Measurements from ENCODE around the gene SYAP1. TPM values are rescaled to one million over a fixed set of nuclear protein-coding genes. Genes with fewer than 3 reads are reported as not detected.

Gene SYAP1
- total RNA-seq, 4 donors from 2014 or later: 25.4 to 39.1 (median 30.4) TPM

DNA sequence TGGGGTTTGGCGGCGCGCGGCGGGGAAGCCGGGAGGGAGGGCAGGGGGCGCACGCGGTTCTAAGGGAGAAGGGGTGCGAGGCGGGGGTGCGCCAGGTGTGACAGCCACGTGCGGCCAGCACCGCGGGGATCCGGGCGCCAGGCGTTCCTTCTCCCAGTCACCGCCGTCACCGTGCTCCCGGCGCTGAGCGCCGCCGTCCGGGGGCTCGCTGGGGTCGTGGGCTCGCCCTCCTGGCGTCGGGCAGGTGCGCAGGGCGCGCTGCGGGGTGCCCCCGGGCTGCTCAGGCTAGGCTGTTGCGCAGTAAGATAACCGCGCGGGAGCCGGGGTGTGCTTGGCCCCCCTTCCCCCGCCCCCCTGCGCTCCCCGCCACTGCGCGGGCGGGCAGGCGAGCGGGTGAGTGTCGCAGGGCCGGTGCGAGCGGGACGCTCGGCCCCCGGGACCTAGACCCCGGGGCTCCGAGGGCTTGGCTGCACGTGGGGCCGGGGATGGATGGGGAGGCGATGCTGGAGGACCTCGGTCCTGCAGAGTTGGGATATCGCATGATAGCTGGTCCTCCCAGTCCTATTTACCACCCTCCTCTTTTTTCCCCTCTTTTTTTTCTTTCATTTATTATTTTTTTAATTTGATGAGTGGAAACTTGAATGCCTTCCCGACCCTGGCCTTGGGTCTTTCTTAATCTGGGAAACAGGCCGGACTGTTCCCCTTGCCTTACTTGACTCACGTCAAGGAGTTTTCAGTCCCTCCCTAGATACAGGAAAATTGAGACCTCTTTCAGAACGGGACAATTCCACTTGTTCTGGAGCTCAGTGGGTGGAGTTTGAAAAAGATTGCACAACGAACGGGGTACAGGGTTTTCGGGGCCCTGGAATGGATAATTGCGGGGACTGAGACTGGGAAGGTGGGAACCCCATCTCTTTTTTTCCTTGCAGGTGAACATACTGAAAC lies 67.7 kb downstream of the SYAP1 start:
- Histone ChIP-seq H3K9me3 (no peaks in the 10 kb centered on the region), H3K4me3 (peak overlapping the region; percentile 77 to 90), H3K36me3 (no peaks in the 10 kb centered on the region), H3K27ac (peak overlapping the region; percentile 92 to 96 (median 95)), H3K27me3 (no peaks in the 10 kb centered on the region), H3K4me1 (peaks cover 0 to 19% (median 3%) of the 10 kb centered on the region in 3 donors)
- no peak for TF ChIP-seq POLR2A (IDR thresholded peaks at IDR 0.05)
- no peak for TF ChIP-seq CTCF (IDR thresholded peaks at IDR 0.05)
- TF ChIP-seq POLR2AphosphoS5 (IDR thresholded peaks at IDR 0.05): no peak
- no peak for TF ChIP-seq EP300 (IDR thresholded peaks at IDR 0.05)
- WGBS, 2 donors (ENCODE audit: low coverage in 1 of 2): 3 to 23% methylated on average over 5 to 7 of the region's 73 CpGs
- peak; percentile 20 for ATAC-seq

- Histone ChIP-seq H3K36me3 (no peaks in the 10 kb centered on the region), H3K4me3 (no peak overlapping the region), H3K27me3 (no peaks in the 10 kb centered on the region), H3K4me1 (peaks cover 0 to 19% (median 3%) of the 10 kb centered on the region in 3 donors), H3K27ac (peak overlapping the region in 2 of 4 donors; percentile 92 to 96), H3K9me3 (no peaks in the 10 kb centered on the region)
- ATAC-seq: no peak
- TF ChIP-seq POLR2AphosphoS5 (IDR thresholded peaks at IDR 0.05) (no peak), POLR2A (IDR thresholded peaks at IDR 0.05) (no peak), EP300 (IDR thresholded peaks at IDR 0.05) (no peak), CTCF (IDR thresholded peaks at IDR 0.05) (no peak)
- WGBS, 2 donors (ENCODE audit: low coverage in 1 of 2): 0 to 57% methylated on average over 1 to 5 of the region's 5 CpGs
These were observed 69.1 kb downstream of the SYAP1 start for GRCh38 chrX:16788477-16788876.

- peaks cover 0 to 8% (median 0%) of the 10 kb centered on the region in 3 donors for H3K4me1 ChIP-seq
- H3K27me3 ChIP-seq: no peaks in the 10 kb centered on the region
- TF ChIP-seq EP300 (IDR thresholded peaks at IDR 0.05) (no peak), POLR2AphosphoS5 (IDR thresholded peaks at IDR 0.05) (no peak), POLR2A (IDR thresholded peaks at IDR 0.05) (no peak), CTCF (IDR thresholded peaks at IDR 0.05) (no peak)
- 100% methylated on average over 1 to 2 of the region's 4 CpGs for WGBS, 2 donors (ENCODE audit: low coverage in 1 of 2)
- no peaks in the 10 kb centered on the region for H3K9me3 ChIP-seq
- peaks cover 0 to 12% of the 10 kb centered on the region in 2 donors for H3K36me3 ChIP-seq
- no peak for ATAC-seq
- no peak overlapping the region for H3K4me3 ChIP-seq
- H3K27ac ChIP-seq: no peak overlapping the region
These were observed 76.9 kb downstream of the SYAP1 start for GRCh38 chrX:16796298-16796697.

- no peaks in the 10 kb centered on the region for H3K9me3 ChIP-seq
- peaks cover 0 to 12% of the 10 kb centered on the region in 2 donors for H3K36me3 ChIP-seq
- peaks cover 0 to 8% (median 0%) of the 10 kb centered on the region in 3 donors for H3K4me1 ChIP-seq
- H3K4me3 ChIP-seq: no peak overlapping the region
- no peak overlapping the region for H3K27ac ChIP-seq
- WGBS, 2 donors (ENCODE audit: low coverage in 1 of 2): 75 to 81% methylated on average over 2 to 3 of the region's 5 CpGs
- ATAC-seq: peak; percentile 28
- H3K27me3 ChIP-seq: no peaks in the 10 kb centered on the region
- TF ChIP-seq EP300 (IDR thresholded peaks at IDR 0.05) (no peak), POLR2A (IDR thresholded peaks at IDR 0.05) (no peak), POLR2AphosphoS5 (IDR thresholded peaks at IDR 0.05) (no peak)
These were observed 77.9 kb downstream of the SYAP1 start for GRCh38 chrX:16797358-16797757.

DNA sequence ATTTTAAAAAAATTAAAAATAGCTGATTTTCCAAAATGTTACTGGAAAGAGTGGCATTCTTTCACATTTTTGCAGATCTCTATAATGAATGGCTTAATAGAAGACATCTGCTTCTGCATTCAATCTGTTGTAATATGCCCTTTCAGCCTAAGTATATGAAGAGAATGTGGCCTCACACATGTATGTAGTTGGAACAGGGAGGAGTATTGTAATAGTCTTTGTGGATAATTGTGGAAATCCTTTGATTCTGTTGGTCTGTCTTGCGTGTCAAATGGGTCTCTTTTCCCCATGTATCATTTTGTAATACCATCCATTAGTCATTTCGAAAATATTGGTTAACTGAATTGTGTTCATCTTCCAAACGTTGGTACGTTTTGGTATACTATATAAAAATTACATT lies 78.4 kb downstream of the SYAP1 start:
- Histone ChIP-seq H3K27ac (no peak overlapping the region), H3K9me3 (no peaks in the 10 kb centered on the region), H3K4me1 (peaks cover 0 to 8% (median 0%) of the 10 kb centered on the region in 3 donors), H3K36me3 (peaks cover 0 to 12% of the 10 kb centered on the region in 2 donors), H3K4me3 (no peak overlapping the region), H3K27me3 (no peaks in the 10 kb centered on the region)
- no peak for ATAC-seq
- WGBS, 2 donors (ENCODE audit: low coverage in 1 of 2): 27 to 85% methylated on average over 2 to 4 of the region's 4 CpGs
- TF ChIP-seq EP300 (IDR thresholded peaks at IDR 0.05): no peak
- TF ChIP-seq POLR2AphosphoS5 (IDR thresholded peaks at IDR 0.05): no peak
- TF ChIP-seq POLR2A (IDR thresholded peaks at IDR 0.05): no peak
- TF ChIP-seq CTCF (IDR thresholded peaks at IDR 0.05): no peak

Data from gastroesophageal sphincter (tissue), 4 donors.